Stimulated activated naive CD4-positive, alpha-beta T cell (primary cell): ENCODE results near the gene MSANTD1.

Source experiments
- DNase-seq, 6 experiments: peaks; one replicate each; lab custom pipeline; 2025; lab: John Stamatoyannopoulos, UW

Gene MSANTD1

GRCh38 chr4:3233391-3234071 is 15.4 kb upstream of the MSANTD1 start:
- no peak for DNase-seq

GRCh38 chr4:3234171-3235029 is 14.6 kb upstream of the MSANTD1 start:
- DNase-seq = no peak

- no peak for DNase-seq
These were observed 14.0 kb upstream of the MSANTD1 start for GRCh38 chr4:3235030-3235345.

GRCh38 chr4:3235581-3235980 is 13.4 kb upstream of the MSANTD1 start:
- DNase-seq = no peak

GRCh38 chr4:3236326-3236878 is 12.6 kb upstream of the MSANTD1 start:
- DNase-seq = no peak

- no peak for DNase-seq
These were observed 11.7 kb upstream of the MSANTD1 start for GRCh38 chr4:3237266-3237665.

GRCh38 chr4:3237712-3238560 is 11.0 kb upstream of the MSANTD1 start:
- no peak for DNase-seq

- no peak for DNase-seq
These were observed 10.2 kb upstream of the MSANTD1 start for GRCh38 chr4:3238721-3239120.

- no peak for DNase-seq
These were observed 9.7 kb upstream of the MSANTD1 start for GRCh38 chr4:3239303-3239702.

GRCh38 chr4:3239998-3240920 is 8.7 kb upstream of the MSANTD1 start:
- no peak for DNase-seq

- no peak for DNase-seq
These were observed 7.9 kb upstream of the MSANTD1 start for GRCh38 chr4:3240936-3241522.

- DNase-seq = no peak
These were observed 6.9 kb upstream of the MSANTD1 start for GRCh38 chr4:3241898-3242524.

- peak in 2 of 6 experiments; percentile 20 to 23 for DNase-seq
These were observed 5.7 kb upstream of the MSANTD1 start for GRCh38 chr4:3243136-3243780.

- no peak for DNase-seq
These were observed 5.0 kb upstream of the MSANTD1 start for GRCh38 chr4:3244002-3244401.

- no peak for DNase-seq
These were observed 4.2 kb upstream of the MSANTD1 start for GRCh38 chr4:3244747-3245146.

GRCh38 chr4:3245676-3246075 is 3.3 kb upstream of the MSANTD1 start:
- no peak for DNase-seq

GRCh38 chr4:3246458-3247398 is 2.2 kb upstream of the MSANTD1 start:
- no peak for DNase-seq

GRCh38 chr4:3247399-3248177 is 1.4 kb upstream of the MSANTD1 start:
- no peak for DNase-seq
